HCT116 (cell line): ENCODE measurements around the gene SPDL1. TPM values are rescaled to one million over a fixed set of nuclear protein-coding genes. Genes with fewer than 3 reads are reported as not detected.

Experiments used
- ATAC-seq: fragments of 200-7000 bp; cut with Tn5 transposase; 2 replicates; pipeline ENCODE4 v1.9.1; 2020; ENCODE audit warnings: mild to moderate bottlenecking, moderate library complexity
- BruUV-seq: library from RNA; stranded (reverse); fragments of 400-500 nt; replicated peaks from 2 replicates; lab custom pipeline; 2021; lab: Mats Ljungman, UMichigan
- CTCF ChIA-PET: fragments of 300-600 bp; sonication (Branson Sonifier 250); formaldehyde crosslinking; loops from one replicate; lab custom pipeline; 2021; ENCODE audit warnings: antibody characterized with exemption; lab: Charles Lee
- POLR2A ChIA-PET: fragments of 300-600, 350-600 bp; sonication (Branson Sonifier 250); formaldehyde crosslinking; loops from one replicate; lab custom pipeline; 2021; ENCODE audit warnings: antibody characterized with exemption; lab: Charles Lee
- RAD21 ChIA-PET, 2 experiments: fragments of 300-600 bp; sonication (Branson Sonifier 250); formaldehyde crosslinking; loops; one replicate each; lab custom pipeline; 2023; ENCODE audit warnings: low total read pairs in 2 of 2; ENCODE audit not compliant: uncharacterized antibody in 2 of 2, unreplicated experiment in 2 of 2, low non-redundant PET in 1 of 2; lab: Charles Lee
- DNase-seq: peaks from one replicate; pipeline ENCODE4 v3.0.0-alpha.2; 2010; ENCODE audit warnings: low read depth, low spot score
- H2AFZ ChIP-seq: fragments of 200-600 bp; shearing (Covaris generic), sonication (generic); 2 replicates; pipeline ENCODE4 v1.6.1; 2017; ENCODE audit warnings: low read depth, mixed run types, mixed read lengths, antibody characterized with exemption, low read length; ENCODE audit not compliant: poor library complexity, severe bottlenecking
- H3K27ac ChIP-seq: 2 replicates; pipeline ENCODE4 v1.5.1; 2012; ENCODE audit warnings: low read depth, low read length
- H3K27me3 ChIP-seq: fragments of 200-600 bp; sonication (generic); 2 replicates; pipeline ENCODE4 v1.6.1; 2016; ENCODE audit warnings: mixed run types, low read length, mixed read lengths; ENCODE audit not compliant: insufficient read depth
- H3K36me3 ChIP-seq, 2 experiments: fragments of 200-500 bp in 1 of 2; fragments of 200-600 bp in 1 of 2; sonication (Bioruptor generic) in 1 of 2; sonication (generic) in 1 of 2; 2 replicates each; pipeline versions ENCODE4 v1.5.1 to v1.6.1; 2014 to 2016; ENCODE audit warnings: low read length in 2 of 2, inconsistent platforms in 1 of 2, mixed read lengths in 1 of 2, mixed run types in 1 of 2; ENCODE audit not compliant: insufficient read depth in 2 of 2, control insufficient read depth in 1 of 2
- H3K4me1 ChIP-seq, 2 experiments: fragments of 200-600 bp in 1 of 2; sonication (generic) in 1 of 2; 2 replicates each; pipeline versions ENCODE4 v1.5.1 to v1.6.1; 2012 to 2017; ENCODE audit warnings: low read length in 2 of 2, inconsistent platforms in 1 of 2, mild to moderate bottlenecking in 1 of 2, mixed read lengths in 1 of 2, mixed run types in 1 of 2, moderate library complexity in 1 of 2; ENCODE audit not compliant: insufficient read depth in 2 of 2, control insufficient read depth in 1 of 2
- H3K4me2 ChIP-seq: fragments of 200-600 bp; sonication (generic); 2 replicates; pipeline ENCODE4 v1.6.1; 2017; ENCODE audit warnings: mixed run types, low read length, mixed read lengths
- H3K4me3 ChIP-seq, 2 experiments: fragments of 200-600 bp in 1 of 2; sonication (generic) in 1 of 2; replicated peaks in 1 of 2; 2 replicates each; pipeline ENCODE4 v1.5.1; 2011 to 2016; ENCODE audit warnings: low read length in 2 of 2, control low read depth in 1 of 2, low read depth in 1 of 2, mild to moderate bottlenecking in 1 of 2, mixed read lengths in 1 of 2, mixed run types in 1 of 2
- H3K79me2 ChIP-seq: fragments of 200-600 bp; sonication (generic); 2 replicates; pipeline ENCODE4 v1.6.1; 2017; ENCODE audit warnings: mild to moderate bottlenecking, mixed run types, low read length, moderate library complexity, mixed read lengths; ENCODE audit not compliant: insufficient read depth
- H3K9ac ChIP-seq: fragments of 200-600 bp; sonication (generic); 2 replicates; pipeline ENCODE4 v1.6.1; 2016; ENCODE audit warnings: low read length, mixed read lengths
- H3K9me2 ChIP-seq: fragments of 200-600 bp; sonication (generic), shearing (Covaris generic); 2 replicates; pipeline ENCODE4 v1.6.1; 2017; ENCODE audit warnings: mixed run types, mild to moderate bottlenecking, moderate library complexity; ENCODE audit not compliant: insufficient read depth
- H3K9me3 ChIP-seq, 2 experiments: fragments of 200-500 bp in 1 of 2; fragments of 200-600 bp in 1 of 2; sonication (Bioruptor generic) in 1 of 2; sonication (generic) in 1 of 2; 2 replicates each; pipeline ENCODE4 v1.6.1; 2014 to 2017; ENCODE audit warnings: low read length in 2 of 2, mixed read lengths in 2 of 2, inconsistent platforms in 1 of 2, low read depth in 1 of 2, mild to moderate bottlenecking in 1 of 2, mixed run types in 1 of 2, moderate library complexity in 1 of 2; ENCODE audit not compliant: control insufficient read depth in 1 of 2, insufficient read depth in 1 of 2
- H4K20me1 ChIP-seq: fragments of 200-600 bp; sonication (generic), shearing (Covaris generic); 2 replicates; pipeline ENCODE4 v1.6.1; 2017; ENCODE audit warnings: mixed run types, mild to moderate bottlenecking, moderate library complexity; ENCODE audit not compliant: insufficient read depth
- ATF3 ChIP-seq: IDR thresholded peaks from 2 replicates; pipeline ENCODE4 v1.6.1; 2012
- CBX3 ChIP-seq: IDR thresholded peaks from 2 replicates; pipeline ENCODE4 v1.6.1; 2012; ENCODE audit warnings: low read depth
- CEBPB ChIP-seq: IDR thresholded peaks from 2 replicates; pipeline ENCODE4 v1.6.1; 2012; ENCODE audit warnings: low read depth
- CTCF ChIP-seq, 3 experiments: fragments of 200-600 bp in 1 of 3; sonication (generic) in 1 of 3; IDR thresholded peaks in 2 of 3; conservative IDR thresholded peaks in 1 of 3; 2 replicates each; pipeline ENCODE4 v1.5.1; 2012 to 2017; ENCODE audit warnings: low read depth in 2 of 3, low read length in 2 of 3, antibody characterized with exemption in 1 of 3, borderline replicate concordance in 1 of 3, control low read depth in 1 of 3, mild to moderate bottlenecking in 1 of 3, mixed read lengths in 1 of 3, mixed run types in 1 of 3, moderate library complexity in 1 of 3; ENCODE audit not compliant: insufficient read depth in 1 of 3
- EGR1 ChIP-seq: IDR thresholded peaks from 2 replicates; pipeline ENCODE4 v1.6.1; 2012; ENCODE audit warnings: low read depth
- ELF1 ChIP-seq: IDR thresholded peaks from 2 replicates; pipeline ENCODE4 v1.6.1; 2012; ENCODE audit warnings: low read depth, borderline replicate concordance
- EZH2phosphoT487 ChIP-seq: fragments of 200-600 bp; IDR thresholded peaks from 2 replicates; pipeline ENCODE4 v1.6.1; 2018; ENCODE audit warnings: antibody characterized with exemption, borderline replicate concordance
- FOSL1 ChIP-seq: IDR thresholded peaks from 2 replicates; pipeline ENCODE4 v1.6.1; 2012; ENCODE audit warnings: low read depth
- MAX ChIP-seq: IDR thresholded peaks from 2 replicates; pipeline ENCODE4 v1.6.1; 2012
- POLR2A ChIP-seq: IDR thresholded peaks from 2 replicates; pipeline ENCODE4 v1.7.0; 2011; ENCODE audit warnings: borderline replicate concordance; ENCODE audit not compliant: insufficient read depth, insufficient read length; ENCODE audit errors: extremely low read depth
- POLR2AphosphoS5 ChIP-seq: IDR thresholded peaks from 2 replicates; pipeline ENCODE4 v1.6.1; 2011; ENCODE audit warnings: mild to moderate bottlenecking, low read depth, low read length, moderate library complexity
- REST ChIP-seq: IDR thresholded peaks from 2 replicates; pipeline ENCODE4 v1.6.1; 2012; ENCODE audit warnings: low read depth
- SP1 ChIP-seq: IDR thresholded peaks from 2 replicates; pipeline ENCODE4 v1.6.1; 2012; ENCODE audit warnings: low read depth
- SRF ChIP-seq: IDR thresholded peaks from 2 replicates; pipeline ENCODE4 v1.6.1; 2012; ENCODE audit warnings: low read depth
- TCF7L2 ChIP-seq: IDR thresholded peaks from 2 replicates; pipeline ENCODE4 v1.7.0; 2011; ENCODE audit warnings: borderline replicate concordance, inconsistent platforms; ENCODE audit not compliant: insufficient read depth, insufficient read length; ENCODE audit errors: extremely low read depth
- YY1 ChIP-seq: IDR thresholded peaks from 2 replicates; pipeline ENCODE4 v1.6.1; 2011; ENCODE audit warnings: low read length, low read depth, moderate library complexity, mild to moderate bottlenecking; ENCODE audit not compliant: insufficient replicate concordance; ENCODE audit errors: extremely low read depth
- ZBTB33 ChIP-seq: IDR thresholded peaks from 2 replicates; pipeline ENCODE4 v1.6.1; 2011; ENCODE audit warnings: mild to moderate bottlenecking, low read length, moderate library complexity; ENCODE audit not compliant: insufficient replicate concordance; ENCODE audit errors: extremely low read depth
- ZNF274 ChIP-seq: fragments of 200-500 bp; sonication (Bioruptor generic); IDR thresholded peaks from 2 replicates; pipeline ENCODE4 v1.6.1; 2014; ENCODE audit warnings: mild to moderate bottlenecking, low read depth, low read length, inconsistent platforms
- intact Hi-C: fragments of 100-400 bp; cut with micrococcal nuclease; formaldehyde crosslinking; loops from 2 replicates; pipeline ENCODE4 v1.10.0; 2022
- total RNA-seq: library from RNA; stranded (reverse); gene quantifications from one replicate; pipeline ENCODE4 v1.2.1, GENCODE V29; 2021; ENCODE audit not compliant: unreplicated experiment

The SPDL1 gene
- total RNA-seq, 1 experiment from 2014 or later = 28.5 TPM

GRCh38 chr5:169574134-169574646, 9.4 kb upstream of the SPDL1 start:
- Histone ChIP-seq H3K27ac (no peak overlapping the region), H4K20me1 (no peaks in the 10 kb centered on the region), H3K4me3 (no peak overlapping the region), H3K9me2 (no peaks in the 10 kb centered on the region), H3K27me3 (peaks cover 67% of the 10 kb centered on the region), H3K79me2 (no peaks in the 10 kb centered on the region), H3K4me2 (no peak overlapping the region), H3K9me3 (no peaks in the 10 kb centered on the region), H3K4me1 (no peaks in the 10 kb centered on the region), H3K36me3 (no peaks in the 10 kb centered on the region), H2AFZ (no peak overlapping the region), H3K9ac (no peak overlapping the region)
- DNase-seq (no peak), ATAC-seq (no peak)
- ChIA-PET POLR2A (no interaction called here), CTCF (no interaction called here), RAD21 (no interaction called here)
- TF ChIP-seq POLR2AphosphoS5 (no peak), CTCF (IDR thresholded peaks at IDR 0.05 in 2 of 3, conservative IDR thresholded peaks at IDR 0.05 in 1 of 3; ENCODE audit: borderline replicate concordance in 1 of 3, insufficient read depth in 1 of 3, low read depth in 2 of 3, low read length in 2 of 3) (no peak), CEBPB (no peak), ELF1 (no peak), ZBTB33 (no peak), CBX3 (no peak), SP1 (no peak), SRF (no peak), MAX (no peak), TCF7L2 (no peak), POLR2A (no peak), REST (no peak), EZH2phosphoT487 (no peak), ZNF274 (no peak), ATF3 (no peak), YY1 (no peak), FOSL1 (no peak), EGR1 (no peak)
- no TSS peak for BruUV-seq
- intact Hi-C loops = no loop called here
